Measurements from ENCODE around the gene ZNF622. TPM values are rescaled to one million over a fixed set of nuclear protein-coding genes. Genes with fewer than 3 reads are reported as not detected.

Gene ZNF622
- total and polyA plus RNA-seq, 10 donors, result 11.2 to 23.9 (median 18.6) TPM

GRCh38 chr5:16507716-16508115 lies 42.1 kb upstream of the ZNF622 start:
- H3K27me3 ChIP-seq (replicated peaks in 1 of 7), result no peaks in the 10 kb centered on the region
- DNase-seq, result no peak
- no peak overlapping the region for H3K27ac ChIP-seq
- H3K4me1 ChIP-seq, result peaks cover 0 to 7% (median 0%) of the 10 kb centered on the region in 6 donors
- H3K36me3 ChIP-seq, result no peaks in the 10 kb centered on the region
- TF ChIP-seq POLR2AphosphoS5 (IDR thresholded peaks at IDR 0.05) (no peak), POLR2A (IDR thresholded peaks at IDR 0.05) (no peak), CTCF (IDR thresholded peaks at IDR 0.05 in 8 of 11, conservative IDR thresholded peaks at IDR 0.05 in 3 of 11) (no peak)
- intact Hi-C loops (cut with DNase I; ENCODE audit: low total_unique reads), result no loop called here
- no peak overlapping the region for H3K4me3 ChIP-seq
- H3K9me3 ChIP-seq, result no peaks in the 10 kb centered on the region

- peaks cover 0 to 7% (median 0%) of the 10 kb centered on the region in 6 donors for H3K4me1 ChIP-seq
- H3K4me3 ChIP-seq, result no peak overlapping the region
- no peak overlapping the region for H3K27ac ChIP-seq
- no peaks in the 10 kb centered on the region for H3K9me3 ChIP-seq
- no peaks in the 10 kb centered on the region for H3K27me3 ChIP-seq (replicated peaks in 1 of 7)
- intact Hi-C loops (cut with DNase I; ENCODE audit: low total_unique reads), result no loop called here
- no peaks in the 10 kb centered on the region for H3K36me3 ChIP-seq
- 85 to 95% (median 90%) methylated on average over 6 of the region's 6 CpGs for WGBS, 5 donors
- TF ChIP-seq POLR2AphosphoS5 (IDR thresholded peaks at IDR 0.05) (no peak), POLR2A (IDR thresholded peaks at IDR 0.05) (no peak), CTCF (IDR thresholded peaks at IDR 0.05 in 8 of 11, conservative IDR thresholded peaks at IDR 0.05 in 3 of 11) (no peak)
- no peak for DNase-seq
Measured at GRCh38 chr5:16505904-16506303, 40.3 kb upstream of the ZNF622 start.

GRCh38 chr5:16505140-16505891 lies 39.7 kb upstream of the ZNF622 start:
- no peak for DNase-seq

More at GRCh38 chr5:16505140-16505891, 39.7 kb upstream of the ZNF622 start:
- no peak overlapping the region for H3K27ac ChIP-seq
- no peaks in the 10 kb centered on the region for H3K27me3 ChIP-seq (replicated peaks in 1 of 7)
- H3K4me3 ChIP-seq, result no peak overlapping the region
- WGBS, 5 donors, result 79 to 88% (median 87%) methylated on average over 17 of the region's 17 CpGs
- intact Hi-C loops (cut with DNase I; ENCODE audit: low total_unique reads), result no loop called here
- H3K4me1 ChIP-seq, result peaks cover 0 to 7% (median 0%) of the 10 kb centered on the region in 6 donors
- no peak for TF ChIP-seq CTCF (IDR thresholded peaks at IDR 0.05 in 8 of 11, conservative IDR thresholded peaks at IDR 0.05 in 3 of 11)
- no peak for TF ChIP-seq POLR2AphosphoS5 (IDR thresholded peaks at IDR 0.05)
- TF ChIP-seq POLR2A (IDR thresholded peaks at IDR 0.05), result no peak
- no peaks in the 10 kb centered on the region for H3K9me3 ChIP-seq
- H3K36me3 ChIP-seq, result no peaks in the 10 kb centered on the region

Measured in spleen (tissue), 11 donors.